Gastroesophageal sphincter (tissue), 3 donors: ENCODE data around the gene MAP3K14.

ENCODE experiments used
- EP300 ChIP-seq: sonication (generic); formaldehyde crosslinking; IDR thresholded peaks from one replicate; pipeline ENCODE4 v1.6.1; 2017; ENCODE audit warnings: antibody characterized with exemption, mild to moderate bottlenecking
- POLR2A ChIP-seq, 2 donors: fragments of 450-650 bp; IDR thresholded peaks; one replicate each; pipeline ENCODE4 v1.6.1; 2017; ENCODE audit warnings: antibody characterized with exemption in 2 of 2, mild to moderate bottlenecking in 2 of 2, moderate library complexity in 1 of 2
- POLR2AphosphoS5 ChIP-seq: sonication (generic); formaldehyde crosslinking; IDR thresholded peaks from one replicate; pipeline ENCODE4 v1.6.1; 2017; ENCODE audit warnings: antibody characterized with exemption
- TF ChIP-seq, protein P1 (sequence below), 4 experiments: fragments of 200-600 bp in 2 of 4; fragments of 450-650 bp in 2 of 4; sonication (generic) in 1 of 4; IDR thresholded peaks; one replicate each; pipeline ENCODE4 v1.5.1; 2017 to 2019; ENCODE audit warnings: antibody characterized with exemption in 4 of 4, mild to moderate bottlenecking in 2 of 4, moderate library complexity in 2 of 4

DNA sequence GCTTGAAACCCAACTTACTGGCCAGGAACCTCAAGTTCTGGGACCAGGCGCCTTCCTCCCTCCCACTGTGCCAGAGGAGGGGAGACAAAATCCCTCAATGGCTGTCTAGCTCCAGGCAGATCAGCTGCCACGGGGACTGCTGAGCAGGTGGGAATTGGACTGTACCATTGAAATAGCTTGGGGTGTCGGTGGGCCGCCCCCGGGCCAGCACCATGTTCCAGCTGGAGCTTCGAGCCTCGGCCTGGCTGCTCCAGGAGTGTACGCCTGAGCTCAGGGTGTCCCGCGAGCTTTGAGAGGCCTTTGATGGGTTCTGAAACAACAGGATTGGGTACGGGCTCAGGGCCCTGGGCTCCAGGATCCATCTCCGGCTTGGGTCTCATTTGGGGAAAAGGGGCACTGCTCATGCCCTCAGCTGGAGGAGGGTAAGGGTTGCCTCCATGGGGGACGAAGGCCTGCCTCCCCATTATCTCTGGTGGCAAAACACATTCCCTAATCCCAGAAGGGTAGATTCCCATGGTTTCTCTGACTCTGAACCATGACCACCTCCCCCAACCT lies 50.4 kb downstream of the MAP3K14 start:
- no peak for TF ChIP-seq POLR2A (IDR thresholded peaks at IDR 0.05)
- TF ChIP-seq, protein P1, sequence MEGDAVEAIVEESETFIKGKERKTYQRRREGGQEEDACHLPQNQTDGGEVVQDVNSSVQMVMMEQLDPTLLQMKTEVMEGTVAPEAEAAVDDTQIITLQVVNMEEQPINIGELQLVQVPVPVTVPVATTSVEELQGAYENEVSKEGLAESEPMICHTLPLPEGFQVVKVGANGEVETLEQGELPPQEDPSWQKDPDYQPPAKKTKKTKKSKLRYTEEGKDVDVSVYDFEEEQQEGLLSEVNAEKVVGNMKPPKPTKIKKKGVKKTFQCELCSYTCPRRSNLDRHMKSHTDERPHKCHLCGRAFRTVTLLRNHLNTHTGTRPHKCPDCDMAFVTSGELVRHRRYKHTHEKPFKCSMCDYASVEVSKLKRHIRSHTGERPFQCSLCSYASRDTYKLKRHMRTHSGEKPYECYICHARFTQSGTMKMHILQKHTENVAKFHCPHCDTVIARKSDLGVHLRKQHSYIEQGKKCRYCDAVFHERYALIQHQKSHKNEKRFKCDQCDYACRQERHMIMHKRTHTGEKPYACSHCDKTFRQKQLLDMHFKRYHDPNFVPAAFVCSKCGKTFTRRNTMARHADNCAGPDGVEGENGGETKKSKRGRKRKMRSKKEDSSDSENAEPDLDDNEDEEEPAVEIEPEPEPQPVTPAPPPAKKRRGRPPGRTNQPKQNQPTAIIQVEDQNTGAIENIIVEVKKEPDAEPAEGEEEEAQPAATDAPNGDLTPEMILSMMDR (IDR thresholded peaks at IDR 0.05) = no peak
- no peak for TF ChIP-seq POLR2AphosphoS5
- no peak for TF ChIP-seq EP300
